SK-N-SH (cell line): ENCODE results near the gene LAMA4. TPM values are rescaled to one million over a fixed set of nuclear protein-coding genes. Genes with fewer than 3 reads are reported as not detected.

Experiments used
- CTCF ChIA-PET: fragments of 300-600, 350-600 bp; formaldehyde crosslinking; extraction: SDS; loops from one replicate; lab custom pipeline; 2021; lab: Yijun Ruan, JAX
- POLR2A ChIA-PET: fragments of 350-600 bp; sonication (Branson Sonifier 250); formaldehyde crosslinking; extraction: SDS; loops from one replicate; lab custom pipeline; 2020; ENCODE audit warnings: antibody characterized with exemption, inconsistent platforms; lab: Yijun Ruan, JAX
- DNase-seq: peaks from one replicate; pipeline ENCODE4 v3.0.0; 2012
- H2AFZ ChIP-seq: fragments of 200-600 bp; sonication (generic); 2 replicates; pipeline ENCODE4 v1.8.1; 2016; ENCODE audit warnings: antibody characterized with exemption, mild to moderate bottlenecking, low read depth
- H3F3A ChIP-seq: fragments of 200-600 bp; sonication (generic); replicated peaks from 2 replicates; pipeline ENCODE3; 2016; ENCODE audit warnings: antibody characterized with exemption, mild to moderate bottlenecking; ENCODE audit not compliant: insufficient read depth
- H3K27ac ChIP-seq, 2 experiments: fragments of 200-500 bp in 1 of 2; fragments of 200-600 bp in 1 of 2; sonication (Bioruptor generic) in 1 of 2; sonication (generic), shearing (Covaris generic) in 1 of 2; 2 replicates each; pipeline versions ENCODE4 v1.5.1 to v1.6.1; 2014 to 2016; ENCODE audit warnings: low read depth in 2 of 2, inconsistent platforms in 1 of 2, low read length in 1 of 2, mild to moderate bottlenecking in 1 of 2, mixed read lengths in 1 of 2
- H3K27me3 ChIP-seq: fragments of 200-600 bp; sonication (generic), shearing (Covaris generic); 2 replicates; pipeline ENCODE4 v1.6.1; 2016; ENCODE audit warnings: mixed run types; ENCODE audit not compliant: insufficient read depth
- H3K36me3 ChIP-seq, 2 experiments: fragments of 200-500 bp in 1 of 2; fragments of 200-600 bp in 1 of 2; sonication (Bioruptor generic) in 1 of 2; sonication (generic) in 1 of 2; replicated peaks in 1 of 2; 2 replicates each; pipeline versions ENCODE3 to v1.5.1; 2014 to 2016; ENCODE audit warnings: low read length in 1 of 2, mild to moderate bottlenecking in 1 of 2; ENCODE audit not compliant: insufficient read depth in 2 of 2, control insufficient read depth in 1 of 2
- H3K4me1 ChIP-seq, 2 experiments: fragments of 200-500 bp in 1 of 2; fragments of 200-600 bp in 1 of 2; sonication (Bioruptor generic) in 1 of 2; sonication (generic), shearing (Covaris generic) in 1 of 2; 2 replicates each; pipeline versions ENCODE4 v1.5.1 to v1.6.1; 2014 to 2016; ENCODE audit warnings: low read depth in 1 of 2, low read length in 1 of 2, mixed run types in 1 of 2; ENCODE audit not compliant: insufficient read depth in 2 of 2, control insufficient read depth in 1 of 2
- H3K4me2 ChIP-seq: fragments of 200-600 bp; sonication (generic), shearing (Covaris generic); 2 replicates; pipeline ENCODE4 v1.6.1; 2017; ENCODE audit warnings: mixed run types
- H3K4me3 ChIP-seq, 2 experiments: fragments of 200-500 bp in 1 of 2; fragments of 200-600 bp in 1 of 2; sonication (Bioruptor generic) in 1 of 2; sonication (generic), shearing (Covaris generic) in 1 of 2; 2 replicates each; pipeline versions ENCODE4 v1.5.1 to v1.8.1; 2014 to 2016; ENCODE audit warnings: low read depth in 2 of 2, inconsistent platforms in 1 of 2, low read length in 1 of 2, mild to moderate bottlenecking in 1 of 2, mixed read lengths in 1 of 2, moderate library complexity in 1 of 2
- H3K79me2 ChIP-seq: fragments of 200-600 bp; sonication (generic); 2 replicates; pipeline ENCODE4 v1.8.1; 2017; ENCODE audit warnings: mild to moderate bottlenecking; ENCODE audit not compliant: insufficient read depth
- H3K9ac ChIP-seq: fragments of 200-600 bp; sonication (generic); 2 replicates; pipeline ENCODE4 v1.6.1; 2017; ENCODE audit warnings: mixed run types
- H3K9me2 ChIP-seq: fragments of 200-600 bp; sonication (generic); 2 replicates; pipeline ENCODE4 v1.6.1; 2017; ENCODE audit warnings: mixed run types
- H3K9me3 ChIP-seq: fragments of 200-600 bp; sonication (generic); 2 replicates; pipeline ENCODE4 v1.6.1; 2017; ENCODE audit warnings: mixed run types, mild to moderate bottlenecking, moderate library complexity
- H4K20me1 ChIP-seq: fragments of 200-600 bp; sonication (generic); 2 replicates; pipeline ENCODE4 v1.6.1; 2017; ENCODE audit warnings: mild to moderate bottlenecking, mixed run types; ENCODE audit not compliant: insufficient read depth
- CHD2 ChIP-seq: fragments of 150-350 bp; IDR thresholded peaks from 2 replicates; pipeline ENCODE4 v1.6.1; 2018; ENCODE audit warnings: low read length; ENCODE audit not compliant: partially characterized antibody
- ELF1 ChIP-seq: IDR thresholded peaks from 2 replicates; pipeline ENCODE4 v1.4.0; 2012
- EP300 ChIP-seq, 2 experiments: IDR thresholded peaks; 2 replicates each; pipeline versions ENCODE4 v1.4.0 to v1.6.1; 2012; ENCODE audit warnings: borderline replicate concordance in 1 of 2, low read depth in 1 of 2, low read length in 1 of 2
- FOXM1 ChIP-seq: IDR thresholded peaks from 2 replicates; pipeline ENCODE4 v1.4.0; 2012; ENCODE audit warnings: low read depth, mild to moderate bottlenecking
- GABPA ChIP-seq: IDR thresholded peaks from 2 replicates; pipeline ENCODE4 v1.4.0; 2012; ENCODE audit warnings: low read depth, mild to moderate bottlenecking
- GATA2 ChIP-seq: sonication (generic); formaldehyde crosslinking; IDR thresholded peaks from 2 replicates; pipeline ENCODE4 v1.5.0; 2020; ENCODE audit warnings: mild to moderate bottlenecking, missing genetic modification reagents
- IRF3 ChIP-seq: fragments of 150-350 bp; IDR thresholded peaks from 2 replicates; pipeline ENCODE4 v1.6.1; 2016; ENCODE audit warnings: mild to moderate bottlenecking, low read depth, low read length
- MEF2A ChIP-seq: IDR thresholded peaks from 2 replicates; pipeline ENCODE4 v1.4.0; 2012; ENCODE audit warnings: low read depth, borderline replicate concordance
- MXI1 ChIP-seq: IDR thresholded peaks from 2 replicates; pipeline ENCODE4 v1.6.1; 2012; ENCODE audit warnings: mild to moderate bottlenecking, low read depth, low read length, improper control_type of control experiment
- PBX3 ChIP-seq: IDR thresholded peaks from 2 replicates; pipeline ENCODE4; 2012
- POLR2AphosphoS5 ChIP-seq: IDR thresholded peaks from 2 replicates; pipeline ENCODE4 v1.6.1; 2012; ENCODE audit warnings: low read depth, low read length
- RCOR1 ChIP-seq: fragments of 150-350 bp; IDR thresholded peaks from 2 replicates; pipeline ENCODE4 v1.6.1; 2017; ENCODE audit warnings: antibody characterized with exemption, low read length
- REST ChIP-seq: IDR thresholded peaks from 2 replicates; pipeline ENCODE4 v1.6.1; 2012; ENCODE audit warnings: mild to moderate bottlenecking, low read depth, low read length, moderate library complexity
- SMC3 ChIP-seq: IDR thresholded peaks from 2 replicates; pipeline ENCODE4 v1.6.1; 2012; ENCODE audit warnings: low read depth, low read length, improper control_type of control experiment
- TAF1 ChIP-seq: IDR thresholded peaks from 2 replicates; pipeline ENCODE4 v1.6.1; 2012; ENCODE audit warnings: low read depth, mild to moderate bottlenecking, low read length, moderate library complexity, borderline replicate concordance
- TCF12 ChIP-seq: IDR thresholded peaks from 2 replicates; pipeline ENCODE4 v1.4.0; 2012
- ZBTB33 ChIP-seq: IDR thresholded peaks from 2 replicates; pipeline ENCODE4 v1.4.0; 2012; ENCODE audit warnings: low read depth, borderline replicate concordance
- WGBS: methylation state at CpG from one replicate; pipeline ENCODE4 v1.1.6; 2017; ENCODE audit warnings: low lambda C conversion rate; 5-methylcytosine and 5-hydroxymethylcytosine counted together
- polyA plus RNA-seq, 3 experiments: library from polyadenylated mRNA; depleted of rRNA; stranded (reverse); fragments of >200 nt; gene quantifications; 2 replicates each; pipeline ENCODE4 v1.2.3, GENCODE V29; 2012

The LAMA4 gene
- polyA plus RNA-seq, 1 of the 3 experiments (the other 2 are of a cell fraction), result 9.4 TPM

GRCh38 chr6:112272799-112273198, 18.4 kb upstream of the LAMA4 start:
- CTCF ChIA-PET, result interaction anchor here (1.0 to 1.2 kb wide), 2 partner anchors 10 to 93 kb away, joined by 3 to 4 read pairs; no protein-coding TSS in a partner anchor
- Histone ChIP-seq H3F3A (no peaks in the 10 kb centered on the region), H3K4me2 (no peak overlapping the region), H3K9me3 (no peaks in the 10 kb centered on the region)
- TF ChIP-seq TCF12, result peak; percentile 62
- peak; percentile 26; the same call in 1 of the 2 replicates for TF ChIP-seq PBX3
- TF ChIP-seq ZBTB33, result no peak
- peak; percentile 19; the same call in 1 of the 2 replicates for TF ChIP-seq POLR2AphosphoS5
- TF ChIP-seq MXI1, result 0 out of 2 replicates have a peak, but pooled peaks have one; percentile 15
- TF ChIP-seq GATA2 (CRISPR knock-in tag), result 0 out of 2 replicates have a peak, but pooled peaks have one; percentile 22
- no peak for TF ChIP-seq ELF1
- peak in 1 of 2 experiments; percentile 83; a peak in 2 of 4 replicates for TF ChIP-seq EP300 (IDR thresholded peaks at IDR 0.05; ENCODE audit: borderline replicate concordance in 1 of 2, low read depth in 1 of 2, low read length in 1 of 2)
- TF ChIP-seq, all 33 proteins: peak for 6
- Histone ChIP-seq H4K20me1 (no peaks in the 10 kb centered on the region), H3K4me3 (no peak overlapping the region), H3K27ac (peak overlapping the region in 1 of 2 experiments; percentile 48; a peak in 2 of 4 replicates), H3K27me3 (no peaks in the 10 kb centered on the region), H2AFZ (no peak overlapping the region), H3K79me2 (no peaks in the 10 kb centered on the region), H3K36me3 (no peaks in the 10 kb centered on the region), H3K9me2 (no peaks in the 10 kb centered on the region), H3K4me1 (peaks cover 0 to 22% of the 10 kb centered on the region in 2 experiments; a peak in 2 of 4 replicates), H3K9ac (no peak overlapping the region)
- POLR2A ChIA-PET, result interaction anchor here (0.7 kb wide), 1 partner anchor 100 kb away, joined by 3 read pairs; no protein-coding TSS in a partner anchor
- 74% methylated on average over 3 of the region's 3 CpGs for WGBS
- no peak for DNase-seq

- peaks cover 0 to 22% of the 10 kb centered on the region in 2 experiments; a peak in 2 of 4 replicates for H3K4me1 ChIP-seq
- ChIA-PET CTCF (interaction anchor here (0.7 to 5.7 kb wide), 8 partner anchors 11 to 300 kb away, joined by 3 to 38 read pairs (median 3); partner anchors contain the start of gene LAMA4), POLR2A (interaction anchor here (1.2 kb wide), 1 partner anchor 17 kb away, joined by 3 read pairs; no protein-coding TSS in a partner anchor)
- no peaks in the 10 kb centered on the region for H4K20me1 ChIP-seq
- no peaks in the 10 kb centered on the region for H3K27me3 ChIP-seq
- no peaks in the 10 kb centered on the region for H3F3A ChIP-seq
- H3K4me2 ChIP-seq, result no peak overlapping the region
- H3K9me2 ChIP-seq, result no peaks in the 10 kb centered on the region
- H3K27ac ChIP-seq, result peak overlapping the region in 1 of 2 experiments; percentile 74; a peak in 2 of 4 replicates
- H3K4me3 ChIP-seq, result no peak overlapping the region
- no peaks in the 10 kb centered on the region for H3K36me3 ChIP-seq
- no peak overlapping the region for H3K9ac ChIP-seq
- no peak for DNase-seq
- TF ChIP-seq SMC3, result no peak
- no peak for TF ChIP-seq EP300 (IDR thresholded peaks at IDR 0.05; ENCODE audit: borderline replicate concordance in 1 of 2, low read depth in 1 of 2, low read length in 1 of 2)
- no peak for TF ChIP-seq IRF3
- TF ChIP-seq REST, result no peak
- no peak for TF ChIP-seq FOXM1
- no peak for TF ChIP-seq ELF1
- TF ChIP-seq TAF1, result no peak
- TF ChIP-seq MEF2A, result no peak
- TF ChIP-seq CHD2, result no peak
- no peak for TF ChIP-seq GATA2 (CRISPR knock-in tag)
- TF ChIP-seq MXI1, result no peak
- TF ChIP-seq GABPA, result no peak
- no peak for TF ChIP-seq RCOR1
- WGBS, result 84% methylated on average over 1 of the region's 1 CpG
- no peaks in the 10 kb centered on the region for H3K79me2 ChIP-seq
- peak overlapping the region; percentile 22; the same call in 1 of the 2 replicates for H2AFZ ChIP-seq
- no peaks in the 10 kb centered on the region for H3K9me3 ChIP-seq
These were observed 16.4 kb upstream of the LAMA4 start for GRCh38 chr6:112270756-112271155.
